HCT116 (cell line): Measurements from ENCODE around the gene PDE4A. TPM values are rescaled to one million over a fixed set of nuclear protein-coding genes. Genes with fewer than 3 reads are reported as not detected.

Experiments used
- ATAC-seq: fragments of 200-7000 bp; cut with Tn5 transposase; 2 replicates; pipeline ENCODE4 v1.9.1; 2020; ENCODE audit warnings: mild to moderate bottlenecking, moderate library complexity
- BruUV-seq: library from RNA; stranded (reverse); fragments of 400-500 nt; replicated peaks from 2 replicates; lab custom pipeline; 2021; lab: Mats Ljungman, UMichigan
- CTCF ChIA-PET: fragments of 300-600 bp; sonication (Branson Sonifier 250); formaldehyde crosslinking; loops from one replicate; lab custom pipeline; 2021; ENCODE audit warnings: antibody characterized with exemption; lab: Charles Lee
- POLR2A ChIA-PET: fragments of 300-600, 350-600 bp; sonication (Branson Sonifier 250); formaldehyde crosslinking; loops from one replicate; lab custom pipeline; 2021; ENCODE audit warnings: antibody characterized with exemption; lab: Charles Lee
- RAD21 ChIA-PET, 2 experiments: fragments of 300-600 bp; sonication (Branson Sonifier 250); formaldehyde crosslinking; loops; one replicate each; lab custom pipeline; 2023; ENCODE audit warnings: low total read pairs in 2 of 2; ENCODE audit not compliant: uncharacterized antibody in 2 of 2, unreplicated experiment in 2 of 2, low non-redundant PET in 1 of 2; lab: Charles Lee
- DNase-seq: peaks from one replicate; pipeline ENCODE4 v3.0.0-alpha.2; 2010; ENCODE audit warnings: low read depth, low spot score
- H2AFZ ChIP-seq: fragments of 200-600 bp; shearing (Covaris generic), sonication (generic); 2 replicates; pipeline ENCODE4 v1.6.1; 2017; ENCODE audit warnings: low read depth, mixed run types, mixed read lengths, antibody characterized with exemption, low read length; ENCODE audit not compliant: poor library complexity, severe bottlenecking
- H3K27ac ChIP-seq: 2 replicates; pipeline ENCODE4 v1.5.1; 2012; ENCODE audit warnings: low read depth, low read length
- H3K27me3 ChIP-seq: fragments of 200-600 bp; sonication (generic); 2 replicates; pipeline ENCODE4 v1.6.1; 2016; ENCODE audit warnings: mixed run types, low read length, mixed read lengths; ENCODE audit not compliant: insufficient read depth
- H3K36me3 ChIP-seq, 2 experiments: fragments of 200-500 bp in 1 of 2; fragments of 200-600 bp in 1 of 2; sonication (Bioruptor generic) in 1 of 2; sonication (generic) in 1 of 2; 2 replicates each; pipeline versions ENCODE4 v1.5.1 to v1.6.1; 2014 to 2016; ENCODE audit warnings: low read length in 2 of 2, inconsistent platforms in 1 of 2, mixed read lengths in 1 of 2, mixed run types in 1 of 2; ENCODE audit not compliant: insufficient read depth in 2 of 2, control insufficient read depth in 1 of 2
- H3K4me1 ChIP-seq, 2 experiments: fragments of 200-600 bp in 1 of 2; sonication (generic) in 1 of 2; 2 replicates each; pipeline versions ENCODE4 v1.5.1 to v1.6.1; 2012 to 2017; ENCODE audit warnings: low read length in 2 of 2, inconsistent platforms in 1 of 2, mild to moderate bottlenecking in 1 of 2, mixed read lengths in 1 of 2, mixed run types in 1 of 2, moderate library complexity in 1 of 2; ENCODE audit not compliant: insufficient read depth in 2 of 2, control insufficient read depth in 1 of 2
- H3K4me2 ChIP-seq: fragments of 200-600 bp; sonication (generic); 2 replicates; pipeline ENCODE4 v1.6.1; 2017; ENCODE audit warnings: mixed run types, low read length, mixed read lengths
- H3K4me3 ChIP-seq, 2 experiments: fragments of 200-600 bp in 1 of 2; sonication (generic) in 1 of 2; replicated peaks in 1 of 2; 2 replicates each; pipeline ENCODE4 v1.5.1; 2011 to 2016; ENCODE audit warnings: low read length in 2 of 2, control low read depth in 1 of 2, low read depth in 1 of 2, mild to moderate bottlenecking in 1 of 2, mixed read lengths in 1 of 2, mixed run types in 1 of 2
- H3K79me2 ChIP-seq: fragments of 200-600 bp; sonication (generic); 2 replicates; pipeline ENCODE4 v1.6.1; 2017; ENCODE audit warnings: mild to moderate bottlenecking, mixed run types, low read length, moderate library complexity, mixed read lengths; ENCODE audit not compliant: insufficient read depth
- H3K9ac ChIP-seq: fragments of 200-600 bp; sonication (generic); 2 replicates; pipeline ENCODE4 v1.6.1; 2016; ENCODE audit warnings: low read length, mixed read lengths
- H3K9me2 ChIP-seq: fragments of 200-600 bp; sonication (generic), shearing (Covaris generic); 2 replicates; pipeline ENCODE4 v1.6.1; 2017; ENCODE audit warnings: mixed run types, mild to moderate bottlenecking, moderate library complexity; ENCODE audit not compliant: insufficient read depth
- H3K9me3 ChIP-seq, 2 experiments: fragments of 200-500 bp in 1 of 2; fragments of 200-600 bp in 1 of 2; sonication (Bioruptor generic) in 1 of 2; sonication (generic) in 1 of 2; 2 replicates each; pipeline ENCODE4 v1.6.1; 2014 to 2017; ENCODE audit warnings: low read length in 2 of 2, mixed read lengths in 2 of 2, inconsistent platforms in 1 of 2, low read depth in 1 of 2, mild to moderate bottlenecking in 1 of 2, mixed run types in 1 of 2, moderate library complexity in 1 of 2; ENCODE audit not compliant: control insufficient read depth in 1 of 2, insufficient read depth in 1 of 2
- H4K20me1 ChIP-seq: fragments of 200-600 bp; sonication (generic), shearing (Covaris generic); 2 replicates; pipeline ENCODE4 v1.6.1; 2017; ENCODE audit warnings: mixed run types, mild to moderate bottlenecking, moderate library complexity; ENCODE audit not compliant: insufficient read depth
- CBX3 ChIP-seq: IDR thresholded peaks from 2 replicates; pipeline ENCODE4 v1.6.1; 2012; ENCODE audit warnings: low read depth
- CEBPB ChIP-seq: IDR thresholded peaks from 2 replicates; pipeline ENCODE4 v1.6.1; 2012; ENCODE audit warnings: low read depth
- CTCF ChIP-seq, 3 experiments: fragments of 200-600 bp in 1 of 3; sonication (generic) in 1 of 3; IDR thresholded peaks in 2 of 3; conservative IDR thresholded peaks in 1 of 3; 2 replicates each; pipeline ENCODE4 v1.5.1; 2012 to 2017; ENCODE audit warnings: low read depth in 2 of 3, low read length in 2 of 3, antibody characterized with exemption in 1 of 3, borderline replicate concordance in 1 of 3, control low read depth in 1 of 3, mild to moderate bottlenecking in 1 of 3, mixed read lengths in 1 of 3, mixed run types in 1 of 3, moderate library complexity in 1 of 3; ENCODE audit not compliant: insufficient read depth in 1 of 3
- EGR1 ChIP-seq: IDR thresholded peaks from 2 replicates; pipeline ENCODE4 v1.6.1; 2012; ENCODE audit warnings: low read depth
- ELF1 ChIP-seq: IDR thresholded peaks from 2 replicates; pipeline ENCODE4 v1.6.1; 2012; ENCODE audit warnings: low read depth, borderline replicate concordance
- EZH2 ChIP-seq: fragments of 200-600 bp; sonication (generic); IDR thresholded peaks from 2 replicates; pipeline ENCODE4 v1.6.1; 2017; ENCODE audit warnings: antibody characterized with exemption, mixed run types
- FOSL1 ChIP-seq: IDR thresholded peaks from 2 replicates; pipeline ENCODE4 v1.6.1; 2012; ENCODE audit warnings: low read depth
- MAX ChIP-seq: IDR thresholded peaks from 2 replicates; pipeline ENCODE4 v1.6.1; 2012
- RAD21 ChIP-seq: IDR thresholded peaks from 2 replicates; pipeline ENCODE4 v1.6.1; 2012; ENCODE audit warnings: low read depth, mild to moderate bottlenecking
- SIN3A ChIP-seq: IDR thresholded peaks from 2 replicates; pipeline ENCODE4 v1.6.1; 2012; ENCODE audit warnings: low read depth
- SP1 ChIP-seq: IDR thresholded peaks from 2 replicates; pipeline ENCODE4 v1.6.1; 2012; ENCODE audit warnings: low read depth
- SRF ChIP-seq: IDR thresholded peaks from 2 replicates; pipeline ENCODE4 v1.6.1; 2012; ENCODE audit warnings: low read depth
- TCF7L2 ChIP-seq: IDR thresholded peaks from 2 replicates; pipeline ENCODE4 v1.7.0; 2011; ENCODE audit warnings: borderline replicate concordance, inconsistent platforms; ENCODE audit not compliant: insufficient read depth, insufficient read length; ENCODE audit errors: extremely low read depth
- YY1 ChIP-seq: IDR thresholded peaks from 2 replicates; pipeline ENCODE4 v1.6.1; 2011; ENCODE audit warnings: low read length, low read depth, moderate library complexity, mild to moderate bottlenecking; ENCODE audit not compliant: insufficient replicate concordance; ENCODE audit errors: extremely low read depth
- ZBTB33 ChIP-seq: IDR thresholded peaks from 2 replicates; pipeline ENCODE4 v1.6.1; 2011; ENCODE audit warnings: mild to moderate bottlenecking, low read length, moderate library complexity; ENCODE audit not compliant: insufficient replicate concordance; ENCODE audit errors: extremely low read depth
- ZNF274 ChIP-seq: fragments of 200-500 bp; sonication (Bioruptor generic); IDR thresholded peaks from 2 replicates; pipeline ENCODE4 v1.6.1; 2014; ENCODE audit warnings: mild to moderate bottlenecking, low read depth, low read length, inconsistent platforms
- intact Hi-C: fragments of 100-400 bp; cut with micrococcal nuclease; formaldehyde crosslinking; loops from 2 replicates; pipeline ENCODE4 v1.10.0; 2022
- total RNA-seq: library from RNA; stranded (reverse); gene quantifications from one replicate; pipeline ENCODE4 v1.2.1, GENCODE V29; 2021; ENCODE audit not compliant: unreplicated experiment

The PDE4A gene
- total RNA-seq, 1 experiment from 2014 or later = 33.7 TPM

GRCh38 chr19:10453852-10454251 is 33.5 kb downstream of the PDE4A start:
- Histone ChIP-seq H3K4me2 (no peak overlapping the region), H3K27me3 (no peaks in the 10 kb centered on the region), H3K36me3 (peaks cover 0 to 12% of the 10 kb centered on the region in 2 experiments; a peak in 2 of 4 replicates), H3K4me3 (no peak overlapping the region), H3K4me1 (peaks cover 0 to 15% of the 10 kb centered on the region in 2 experiments; a peak in 2 of 4 replicates), H3K79me2 (peaks cover 4% of the 10 kb centered on the region; the same call in 1 of the 2 replicates), H3K9ac (no peak overlapping the region), H3K9me3 (no peaks in the 10 kb centered on the region), H3K27ac (no peak overlapping the region), H2AFZ (no peak overlapping the region), H4K20me1 (peaks cover 3% of the 10 kb centered on the region; the same call in 1 of the 2 replicates), H3K9me2 (no peaks in the 10 kb centered on the region)
- DNase-seq (no peak), ATAC-seq (no peak)
- CTCF ChIA-PET = no interaction called here
- intact Hi-C loops = no loop called here
- POLR2A ChIA-PET = no interaction called here
- no peak for TF ChIP-seq EGR1
- no peak for TF ChIP-seq YY1
- TF ChIP-seq MAX = no peak
- BruUV-seq = no TSS peak
- RAD21 ChIA-PET = no interaction called here

GRCh38 chr19:10454267-10454666 is 33.9 kb downstream of the PDE4A start:
- H3K9me2 ChIP-seq = no peaks in the 10 kb centered on the region
- DNase-seq (no peak), ATAC-seq (peak; percentile 47)
- H3K27me3 ChIP-seq = no peaks in the 10 kb centered on the region
- no peak overlapping the region for H3K4me2 ChIP-seq
- no TSS peak for BruUV-seq
- H3K36me3 ChIP-seq = peaks cover 0 to 12% of the 10 kb centered on the region in 2 experiments; a peak in 1 of 4 replicates
- no peak overlapping the region for H3K27ac ChIP-seq
- peaks cover 3% of the 10 kb centered on the region; the same call in 1 of the 2 replicates for H4K20me1 ChIP-seq
- peaks cover 4% of the 10 kb centered on the region; the same call in 1 of the 2 replicates for H3K79me2 ChIP-seq
- no peak overlapping the region for H2AFZ ChIP-seq
- no peak overlapping the region for H3K4me3 ChIP-seq
- intact Hi-C loops = no loop called here
- ChIA-PET POLR2A (no interaction called here), RAD21 (no interaction called here), CTCF (no interaction called here)
- H3K4me1 ChIP-seq = peaks cover 0 to 15% of the 10 kb centered on the region in 2 experiments; a peak in 2 of 4 replicates
- no peaks in the 10 kb centered on the region for H3K9me3 ChIP-seq
- TF ChIP-seq EZH2 = no peak
- no peak for TF ChIP-seq EGR1
- no peak for TF ChIP-seq SRF
- TF ChIP-seq RAD21 = no peak
- TF ChIP-seq ELF1 = no peak
- no peak for TF ChIP-seq CBX3
- no peak for TF ChIP-seq SIN3A
- TF ChIP-seq CTCF (IDR thresholded peaks at IDR 0.05 in 2 of 3, conservative IDR thresholded peaks at IDR 0.05 in 1 of 3; ENCODE audit: borderline replicate concordance in 1 of 3, insufficient read depth in 1 of 3, low read depth in 2 of 3, low read length in 2 of 3) = no peak
- TF ChIP-seq FOSL1 = no peak
- no peak for TF ChIP-seq SP1
- TF ChIP-seq TCF7L2 = no peak
- TF ChIP-seq ZBTB33 = no peak
- TF ChIP-seq YY1 = no peak
- no peak for TF ChIP-seq ZNF274
- TF ChIP-seq MAX = no peak
- TF ChIP-seq CEBPB = no peak
- no peak overlapping the region for H3K9ac ChIP-seq
